ENCODE results near the gene GABPB1.

DNA sequence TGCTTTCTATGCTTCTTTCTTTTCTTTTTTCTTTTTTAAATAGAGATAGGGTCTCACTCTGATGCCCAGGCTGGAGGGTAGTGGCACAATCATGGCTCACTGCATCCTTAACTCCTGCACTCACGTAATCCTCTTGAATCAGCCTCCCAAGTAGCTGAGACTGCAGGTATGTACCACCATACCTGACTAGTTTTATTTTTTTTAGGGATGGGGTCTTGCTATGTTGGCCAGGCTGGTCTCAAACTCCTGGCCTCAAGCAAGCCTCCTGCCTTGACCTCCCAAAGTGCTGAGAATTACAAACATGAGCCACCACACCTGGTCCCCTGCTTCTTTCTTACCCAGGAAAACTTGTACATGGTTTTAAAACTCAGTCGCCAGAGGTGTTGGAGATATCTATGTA lies 65.2 kb downstream of the GABPB1 start:
- TF ChIP-seq, protein P1, sequence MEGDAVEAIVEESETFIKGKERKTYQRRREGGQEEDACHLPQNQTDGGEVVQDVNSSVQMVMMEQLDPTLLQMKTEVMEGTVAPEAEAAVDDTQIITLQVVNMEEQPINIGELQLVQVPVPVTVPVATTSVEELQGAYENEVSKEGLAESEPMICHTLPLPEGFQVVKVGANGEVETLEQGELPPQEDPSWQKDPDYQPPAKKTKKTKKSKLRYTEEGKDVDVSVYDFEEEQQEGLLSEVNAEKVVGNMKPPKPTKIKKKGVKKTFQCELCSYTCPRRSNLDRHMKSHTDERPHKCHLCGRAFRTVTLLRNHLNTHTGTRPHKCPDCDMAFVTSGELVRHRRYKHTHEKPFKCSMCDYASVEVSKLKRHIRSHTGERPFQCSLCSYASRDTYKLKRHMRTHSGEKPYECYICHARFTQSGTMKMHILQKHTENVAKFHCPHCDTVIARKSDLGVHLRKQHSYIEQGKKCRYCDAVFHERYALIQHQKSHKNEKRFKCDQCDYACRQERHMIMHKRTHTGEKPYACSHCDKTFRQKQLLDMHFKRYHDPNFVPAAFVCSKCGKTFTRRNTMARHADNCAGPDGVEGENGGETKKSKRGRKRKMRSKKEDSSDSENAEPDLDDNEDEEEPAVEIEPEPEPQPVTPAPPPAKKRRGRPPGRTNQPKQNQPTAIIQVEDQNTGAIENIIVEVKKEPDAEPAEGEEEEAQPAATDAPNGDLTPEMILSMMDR (IDR thresholded peaks at IDR 0.05; ENCODE audit: borderline replicate concordance, extremely low read depth, low read length, poor library complexity, severe bottlenecking) = no peak
- TF ChIP-seq EZH2 (IDR thresholded peaks at IDR 0.05; ENCODE audit: borderline replicate concordance, low read depth, low read length, severe bottlenecking) = no peak
